ENCODE results near the gene TBL1XR1. TPM values are rescaled to one million over a fixed set of nuclear protein-coding genes. Genes with fewer than 3 reads are reported as not detected.

TBL1XR1 gene
- total and polyA plus RNA-seq, 2 of the 13 experiments (the other 11 are each of a cell fraction or from before 2014, with no cell fraction given), result 57.7 to 62.5 TPM

- TF ChIP-seq PRPF4 (IDR thresholded peaks at IDR 0.05; ENCODE audit: low read depth, low read length, poor library complexity, severe bottlenecking) (no peak), MLXIP (CRISPR knock-in tag; IDR thresholded peaks at IDR 0.05; ENCODE audit: borderline replicate concordance) (peak; percentile 87), LCORL (IDR thresholded peaks at IDR 0.05) (no peak), LCORL (CRISPR knock-in tag; IDR thresholded peaks at IDR 0.05) (0 out of 2 replicates have a peak, but pooled peaks have one; percentile 35), HOXA3 (CRISPR knock-in tag; IDR thresholded peaks at IDR 0.05) (peak; percentile 31; the same call in 1 of the 2 replicates), GATAD1 (CRISPR knock-in tag; IDR thresholded peaks at IDR 0.05) (0 out of 2 replicates have a peak, but pooled peaks have one; percentile 30), NR2F1 (CRISPR knock-in tag; IDR thresholded peaks at IDR 0.05) (0 out of 4 replicates have a peak, but pooled peaks of 1 of the 2 experiments have one; percentile 36), ZNF205 (CRISPR knock-in tag; IDR thresholded peaks at IDR 0.05) (no peak), ZBTB21 (CRISPR knock-in tag; IDR thresholded peaks at IDR 0.05) (no peak), ZNF282 (IDR thresholded peaks at IDR 0.05; ENCODE audit: partially characterized antibody) (no peak), ZNF503 (CRISPR knock-in tag; IDR thresholded peaks at IDR 0.05) (peak; percentile 29; the same call in 1 of the 2 replicates), ELF1 (CRISPR knock-in tag; IDR thresholded peaks at IDR 0.05) (peak; percentile 38; the same call in 1 of the 2 replicates), MIER3 (CRISPR knock-in tag; IDR thresholded peaks at IDR 0.05; ENCODE audit: borderline replicate concordance) (peak; percentile 72; the same call in 1 of the 2 replicates), ZNF234 (CRISPR knock-in tag; conservative IDR thresholded peaks at IDR 0.05) (no peak), ZNF609 (CRISPR knock-in tag; IDR thresholded peaks at IDR 0.05; ENCODE audit: borderline replicate concordance) (no peak), HINFP (CRISPR knock-in tag; IDR thresholded peaks at IDR 0.05; ENCODE audit: low read depth) (no peak), ZNF274 (CRISPR knock-in tag; IDR thresholded peaks at IDR 0.05) (no peak), MYPOP (CRISPR knock-in tag; IDR thresholded peaks at IDR 0.05) (peak; percentile 67; the same call in 1 of the 2 replicates)
These were observed 85.7 kb downstream of the TBL1XR1 start (continued) for GRCh38 chr3:177111541-177111949.
